HG03442 (cell line): ENCODE results near the gene CYP46A1.
"Not testable (repeated sequence)": the region's sequence is repeated elsewhere in the genome, so short reads cannot be mapped to it uniquely, and the experiment has no call there.

Experiments used
- ATAC-seq: cut with Tn5 transposase; IDR thresholded peaks from one replicate; pipeline ENCODE4 v1.9.1; 2021; ENCODE audit warnings: mild to moderate bottlenecking, moderate library complexity; ENCODE audit not compliant: unreplicated experiment

CYP46A1 gene

DNA sequence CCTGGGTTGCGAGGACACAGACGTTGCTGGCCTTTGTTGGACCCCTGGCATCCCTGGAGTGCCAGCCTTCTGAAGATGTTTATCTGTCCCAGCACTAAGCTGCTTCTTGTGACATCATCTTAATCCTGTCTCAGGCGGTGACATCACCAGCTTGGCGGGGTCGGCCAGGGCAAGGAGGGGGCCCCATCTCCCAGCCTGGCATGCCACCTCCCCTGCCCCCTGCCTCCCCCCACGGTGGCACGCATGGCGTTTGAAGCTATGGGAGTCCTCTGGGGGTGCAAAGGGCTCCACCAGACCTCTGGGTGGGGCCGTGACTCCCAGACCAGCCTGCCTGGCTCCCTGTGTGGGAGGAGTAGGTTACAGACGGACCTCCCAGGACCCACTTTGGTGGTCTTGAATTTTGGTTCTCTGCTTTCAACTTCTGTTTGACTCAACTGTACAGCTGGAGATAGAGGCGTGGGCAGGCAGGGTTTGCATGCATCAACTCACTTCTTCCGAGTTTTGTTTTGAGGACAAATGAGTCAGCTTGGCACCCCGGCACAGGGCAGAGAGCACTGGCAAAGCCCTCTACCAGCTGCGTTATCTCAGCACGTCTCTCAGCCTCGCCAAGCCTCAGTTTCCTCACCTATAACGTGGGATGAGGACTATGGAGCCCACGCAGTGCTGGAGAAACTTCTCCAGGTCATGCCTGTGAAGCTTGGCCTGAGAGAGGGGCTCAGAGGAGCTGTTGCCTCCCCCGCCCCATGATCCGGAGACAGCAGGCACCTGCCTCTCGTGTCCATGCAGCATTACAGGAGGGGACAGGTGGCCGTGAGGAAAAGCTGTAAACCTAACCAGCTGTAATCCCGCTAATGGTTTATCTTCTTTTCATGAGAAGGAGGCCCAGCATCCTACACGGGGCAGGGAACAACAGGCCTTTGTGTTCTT is 70.3 kb downstream of the CYP46A1 start:
- no peak for ATAC-seq

- ATAC-seq = no peak
Measured at GRCh38 chr14:99755068-99755405, 70.9 kb downstream of the CYP46A1 start.

- no peak for ATAC-seq
Measured at GRCh38 chr14:99755629-99756603, 71.8 kb downstream of the CYP46A1 start.

- ATAC-seq = no peak
Measured at GRCh38 chr14:99756796-99757195, 72.7 kb downstream of the CYP46A1 start.

DNA sequence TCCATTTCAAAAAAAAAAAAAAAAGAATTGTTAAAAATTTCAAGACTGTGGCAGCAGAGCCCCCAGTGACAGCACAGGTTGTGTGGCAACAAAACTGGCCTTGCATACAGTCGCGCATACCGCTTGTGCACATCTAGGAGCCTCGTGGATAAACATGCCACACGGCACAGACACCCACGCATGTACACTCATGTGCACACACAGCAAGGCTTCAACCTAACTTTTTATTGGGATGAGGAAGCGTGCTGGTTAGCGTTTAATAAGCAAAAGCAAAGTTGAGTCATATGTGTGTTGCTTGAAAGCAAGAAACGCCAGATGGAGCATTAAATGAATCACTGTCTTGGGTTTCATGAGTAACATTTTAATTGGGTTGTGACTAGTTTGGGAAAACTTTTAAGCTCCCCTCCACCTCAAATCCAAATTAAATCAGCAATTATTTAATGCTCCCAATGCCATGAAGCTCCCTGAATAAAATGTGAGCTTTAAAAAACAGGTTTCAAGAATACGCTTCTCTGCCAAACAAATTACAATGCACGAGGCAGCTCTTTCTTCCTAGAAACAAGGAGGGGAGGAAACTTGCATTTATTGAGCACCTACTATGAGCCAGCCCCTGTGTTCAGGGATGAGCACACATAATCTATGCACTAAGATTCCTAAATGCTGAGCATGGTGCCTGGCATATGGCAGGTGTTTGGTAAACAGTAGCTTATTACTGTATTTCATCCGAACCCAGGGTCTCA is 73.4 kb downstream of the CYP46A1 start:
- ATAC-seq = no peak

DNA sequence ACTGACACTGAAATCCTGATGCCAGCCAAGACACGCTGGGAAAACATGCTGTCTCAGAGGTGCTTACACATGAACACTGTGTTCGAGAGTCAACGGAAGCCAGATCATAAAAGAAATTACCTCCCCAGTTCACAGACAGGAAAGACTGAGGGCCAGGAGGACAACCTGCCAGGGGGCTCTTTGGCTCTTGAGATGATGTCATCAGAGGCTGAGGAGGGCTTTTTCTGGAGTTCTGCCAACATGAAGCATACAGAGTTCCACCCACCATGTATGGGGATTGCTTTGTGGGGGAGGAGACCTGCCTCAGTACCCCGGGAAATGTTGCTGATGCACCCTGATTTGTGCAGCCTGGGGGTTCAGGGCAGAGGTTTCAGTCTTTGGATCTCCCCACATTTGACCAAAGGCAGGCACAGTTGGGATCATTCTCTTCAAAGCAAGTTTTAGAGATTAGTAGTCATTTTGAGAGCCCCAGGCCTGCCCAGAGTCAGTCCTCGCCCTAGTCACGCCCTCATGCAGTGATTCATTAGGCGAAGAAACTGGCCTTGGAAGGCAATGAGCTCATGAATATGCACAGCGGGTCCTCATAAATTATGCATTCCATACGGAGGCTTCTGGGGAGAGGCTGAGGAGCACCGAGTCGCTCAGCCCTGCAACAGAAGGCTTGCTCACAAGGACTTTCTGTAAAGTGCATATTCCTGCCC is 74.2 kb downstream of the CYP46A1 start:
- ATAC-seq = no peak

GRCh38 chr14:99758872-99759545 is 74.9 kb downstream of the CYP46A1 start:
- no peak for ATAC-seq

DNA sequence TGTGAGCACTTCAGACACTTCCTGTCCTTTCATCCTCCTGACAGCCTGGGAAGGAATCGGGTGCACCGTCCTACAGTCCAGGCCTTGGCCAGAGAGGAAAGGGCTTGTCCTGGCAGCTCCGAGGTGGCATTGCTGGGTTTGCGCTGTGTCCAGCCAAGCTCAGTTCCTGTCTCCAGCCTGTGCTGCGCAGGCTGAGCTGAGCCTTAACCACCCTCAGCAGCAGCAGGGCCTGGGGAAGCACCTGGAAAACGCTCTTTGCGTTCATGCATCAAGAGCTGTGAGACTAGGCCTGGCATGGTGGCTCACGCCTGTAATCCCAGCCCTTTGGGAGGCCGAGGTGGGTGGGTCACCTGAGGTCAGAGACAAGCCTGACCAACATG is 75.4 kb downstream of the CYP46A1 start:
- ATAC-seq = no peak

- no peak for ATAC-seq
Measured at GRCh38 chr14:99760817-99761216, 76.7 kb downstream of the CYP46A1 start.

DNA sequence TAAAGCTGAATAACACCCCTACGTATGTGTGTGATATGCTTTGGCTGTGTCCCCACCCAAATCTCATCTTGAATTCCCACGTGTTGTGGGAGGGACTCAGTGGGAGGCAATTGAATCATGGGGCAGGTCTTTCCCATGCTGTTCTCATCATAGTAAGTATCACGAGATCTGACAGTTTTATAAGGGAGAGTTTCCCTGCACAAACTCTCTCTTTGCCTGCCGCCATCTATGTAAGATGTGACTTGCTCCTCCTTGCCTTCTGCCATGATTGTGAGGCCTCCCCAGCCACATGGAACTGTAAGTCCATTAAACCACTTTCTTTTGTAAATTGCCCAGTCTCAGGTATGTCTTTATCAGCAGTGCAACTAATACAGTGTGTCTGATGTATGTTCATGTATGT is 78.8 kb downstream of the CYP46A1 start:
- ATAC-seq = not testable (repeated sequence)

GRCh38 chr14:99763527-99764221 is 79.6 kb downstream of the CYP46A1 start:
- ATAC-seq = no peak

- no peak for ATAC-seq
Measured at GRCh38 chr14:99764222-99764706, 80.2 kb downstream of the CYP46A1 start.

DNA sequence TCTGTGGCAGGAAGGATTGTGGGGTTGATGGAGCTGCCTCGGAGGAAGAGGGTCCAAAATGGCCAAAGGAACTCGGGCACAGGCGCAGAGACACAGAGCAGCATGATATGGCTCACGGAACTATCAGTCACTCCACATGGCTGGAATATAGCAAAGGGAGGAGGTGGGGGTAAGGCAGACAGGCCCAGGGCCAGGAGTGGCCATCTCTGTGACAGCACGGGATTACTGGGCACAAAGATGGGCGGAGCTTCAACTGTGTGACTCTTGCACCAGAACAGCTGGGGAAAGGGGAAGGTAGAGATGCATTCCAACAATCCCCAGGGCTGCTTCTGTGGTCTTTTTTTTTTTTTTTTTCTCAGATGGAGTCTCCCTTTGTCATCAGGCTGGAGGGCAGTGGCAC is 84.3 kb downstream of the CYP46A1 start:
- ATAC-seq = no peak

DNA sequence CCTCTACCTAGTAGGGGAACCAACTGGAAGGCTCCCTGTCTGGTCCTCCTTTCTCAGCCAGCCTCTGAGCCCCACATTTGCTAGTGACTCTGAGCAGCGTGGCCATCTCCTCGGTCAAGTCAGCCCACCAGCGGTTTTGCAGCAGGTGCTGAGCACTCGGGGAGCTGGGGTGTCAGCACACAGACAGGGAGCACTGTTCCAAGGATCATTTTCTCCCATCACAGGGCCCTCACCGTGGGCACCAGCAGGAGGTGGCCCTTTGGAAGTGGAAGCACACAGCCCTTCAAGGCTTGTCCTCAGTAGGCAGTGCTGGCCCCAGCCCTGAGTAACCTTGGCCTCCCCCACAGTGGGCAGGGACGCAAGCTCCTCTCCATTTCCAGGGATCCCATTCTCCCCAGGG is 85.0 kb downstream of the CYP46A1 start:
- ATAC-seq = no peak

DNA sequence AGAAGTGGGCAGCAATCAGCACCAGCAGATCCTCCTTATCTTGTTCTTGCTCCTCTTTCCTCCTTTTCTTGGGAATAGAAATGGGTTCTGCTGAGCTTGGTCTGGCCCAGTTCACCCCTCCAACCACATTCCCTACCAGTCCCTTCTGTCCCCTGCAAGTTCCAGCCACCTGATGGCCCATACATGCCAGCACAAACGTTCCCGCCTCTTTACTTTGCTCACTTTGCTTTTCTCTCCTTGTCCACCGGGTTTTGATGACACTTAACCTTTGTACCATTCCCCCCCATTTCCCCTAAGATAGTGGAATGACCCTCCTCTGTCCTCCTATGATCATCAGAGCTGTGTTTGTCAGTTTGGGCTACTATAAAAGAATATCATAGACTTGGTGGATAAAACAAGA is 85.7 kb downstream of the CYP46A1 start:
- ATAC-seq = no peak

GRCh38 chr14:99772371-99773283 is 88.5 kb downstream of the CYP46A1 start:
- no peak for ATAC-seq

DNA sequence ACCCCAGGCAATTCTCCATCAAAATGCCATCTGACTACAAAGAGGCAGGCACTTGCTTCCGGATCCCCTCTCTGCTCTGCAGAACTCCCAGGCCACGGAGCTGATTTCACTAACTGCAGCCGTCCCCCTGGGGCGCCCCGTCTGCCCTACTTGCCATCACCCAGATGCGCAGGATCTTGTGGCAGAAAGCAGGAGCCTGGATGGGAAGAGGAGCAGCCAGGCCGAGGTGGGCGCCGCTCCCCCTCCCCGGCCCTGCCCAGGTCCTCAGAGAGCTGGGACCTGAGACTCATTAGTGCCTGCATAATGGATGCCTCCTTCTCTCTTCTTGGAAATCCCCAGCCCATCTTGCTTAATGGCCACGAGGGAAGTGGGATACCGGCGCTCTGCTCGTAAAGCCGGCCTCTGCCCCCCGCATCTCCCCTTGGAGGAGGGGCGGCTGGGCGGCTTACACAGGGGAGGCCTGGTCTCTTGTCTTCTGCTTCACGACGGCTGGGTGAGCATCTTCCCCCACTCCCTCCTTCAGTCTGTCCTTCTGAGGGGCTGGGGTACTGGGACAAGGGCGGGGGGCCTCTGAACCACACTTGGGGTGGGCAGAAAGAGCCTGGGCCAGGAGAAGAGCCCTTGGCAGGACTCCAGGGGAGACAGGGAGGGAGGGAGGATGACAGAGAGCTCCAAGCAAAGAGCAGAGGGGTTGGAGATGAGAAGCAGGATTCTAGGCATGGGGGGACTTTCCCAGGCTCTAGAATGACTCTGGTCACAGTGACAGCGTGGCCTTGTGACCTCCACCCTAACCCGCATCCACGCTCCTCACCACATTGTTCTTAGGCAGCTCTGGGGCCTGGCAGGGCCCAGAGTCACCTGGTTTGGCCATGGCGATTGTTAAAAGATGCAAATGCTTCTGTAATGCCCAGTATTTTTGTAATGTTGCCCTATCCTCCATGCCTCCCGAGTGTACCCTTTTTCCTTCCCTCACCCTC is 89.7 kb downstream of the CYP46A1 start:
- ATAC-seq = no peak
